Measurements from ENCODE around the gene RAD51C. TPM values are rescaled to one million over a fixed set of nuclear protein-coding genes. Genes with fewer than 3 reads are reported as not detected.

The RAD51C gene
- total RNA-seq (2022; extraction: Qiagen RNA extraction; ENCODE audit: low read depth): 52.4 to 67.0 TPM (median 57.5 TPM) in 5 replicates

GRCh38 chr17:58692239-58693055, at the start of gene RAD51C:
TSS of gene RAD51C (plus strand) at chr17:58692602. CDS start at chr17:58692644, 42 bp downstream.

GRCh38 chr17:58691701-58692238, 632 bp upstream of the RAD51C start, which contains the start of gene TEX14:
TSS of gene TEX14 (minus strand) at chr17:58692045. CDS start at chr17:58652001, 40,044 bp downstream.

GRCh38 chr17:58755577-58756245, 63.3 kb downstream of the RAD51C start, which contains the start of gene PPM1E:
TSS of gene PPM1E (plus strand) at chr17:58755854.

Other genes with a start within 250 kb of the RAD51C start
- gene HSF5, start 204.2 kb upstream of the RAD51C start, total RNA-seq (2022; extraction: Qiagen RNA extraction; ENCODE audit: low read depth): not detected in 5 replicates
- gene MTMR4, start 178.0 kb upstream of the RAD51C start, total RNA-seq (2022; extraction: Qiagen RNA extraction; ENCODE audit: low read depth): 6.5 to 11.3 TPM (median 9.7 TPM) in 5 replicates
- gene TEX14, start 557 bp upstream of the RAD51C start, total RNA-seq (2022; extraction: Qiagen RNA extraction; ENCODE audit: low read depth): 0.06 to 0.21 TPM (median 0.13 TPM) in 4 of 5 replicates, not detected in the other
- gene PPM1E, start 63.3 kb downstream of the RAD51C start, total RNA-seq (2022; extraction: Qiagen RNA extraction; ENCODE audit: low read depth): 0.02 to 0.09 TPM (median 0.05 TPM) in 5 replicates

All from A549 treated with ZK216348 at 1 μM for 4 hours (cell line).